ENCODE measurements around the gene IP6K3. TPM values are rescaled to one million over a fixed set of nuclear protein-coding genes. Genes with fewer than 3 reads are reported as not detected.

IP6K3 gene
- total and polyA plus RNA-seq, 5 donors from 2014 or later: not detected

DNA sequence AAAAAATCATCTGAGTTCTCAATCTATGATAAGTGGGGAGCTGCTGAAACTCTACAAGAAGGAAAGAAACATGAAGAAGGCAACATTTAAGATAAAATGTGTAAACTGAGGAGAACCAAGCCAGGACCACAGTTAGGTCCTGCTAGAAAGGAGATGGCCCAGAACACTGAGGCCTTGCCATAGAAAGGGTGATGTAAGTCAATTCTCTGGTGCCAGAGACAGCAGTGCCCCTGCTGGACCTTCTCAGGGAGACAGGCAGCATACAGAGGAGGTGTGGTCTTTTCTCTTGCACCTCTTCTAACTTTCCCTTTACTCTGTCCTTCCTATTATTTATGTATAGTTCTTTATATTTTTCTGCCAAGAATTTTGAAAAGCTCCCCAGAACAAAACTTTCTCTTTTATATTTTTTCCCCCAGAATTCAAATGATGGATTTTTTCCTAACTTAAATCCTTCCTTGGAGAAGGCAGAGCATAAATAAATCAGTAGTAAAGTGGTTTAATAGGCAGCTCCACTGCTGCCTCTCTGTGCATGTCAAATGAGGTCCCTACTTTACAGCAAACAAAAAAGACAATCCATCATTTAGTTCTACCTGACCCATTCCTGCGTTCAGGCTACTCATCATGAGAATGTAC lies 44.2 kb downstream of the IP6K3 start:
- H3K4me3 ChIP-seq (ENCODE audit: low read depth, low read length): no peak overlapping the region
- H3K36me3 Mint-ChIP-seq: peaks cover 8% of the 10 kb centered on the region
- peak overlapping the region in 2 of 3 donors; percentile 52 to 56 for H3K27ac Mint-ChIP-seq
- H3K27me3 Mint-ChIP-seq: no peaks in the 10 kb centered on the region
- no peaks in the 10 kb centered on the region for H3K9me3 ChIP-seq (ENCODE audit: control insufficient read depth in 2 of 2, low read length in 2 of 2)
- H3K9me3 Mint-ChIP-seq: no peaks in the 10 kb centered on the region
- H3K4me3 Mint-ChIP-seq: no peak overlapping the region
- peak; percentile 38 to 52 for ATAC-seq (ENCODE audit: low read depth in 2 of 2)
- DNase-seq: peak in 1 of 3 donors; percentile 47
- no peaks in the 10 kb centered on the region for H3K27me3 ChIP-seq (ENCODE audit: control insufficient read depth, insufficient read depth, low read length)
- peaks cover 7% of the 10 kb centered on the region for H3K4me1 ChIP-seq (ENCODE audit: control insufficient read depth, insufficient read depth, low read length, poor library complexity, severe bottlenecking)
- H3K27ac ChIP-seq (ENCODE audit: insufficient read depth, low read length, poor library complexity, severe bottlenecking): no peak overlapping the region
- H3K36me3 ChIP-seq (ENCODE audit: control insufficient read depth, insufficient read depth, low read length): peaks cover 12% of the 10 kb centered on the region
- H3K4me1 Mint-ChIP-seq: peaks cover 14 to 21% (median 14%) of the 10 kb centered on the region in 4 donors

DNA sequence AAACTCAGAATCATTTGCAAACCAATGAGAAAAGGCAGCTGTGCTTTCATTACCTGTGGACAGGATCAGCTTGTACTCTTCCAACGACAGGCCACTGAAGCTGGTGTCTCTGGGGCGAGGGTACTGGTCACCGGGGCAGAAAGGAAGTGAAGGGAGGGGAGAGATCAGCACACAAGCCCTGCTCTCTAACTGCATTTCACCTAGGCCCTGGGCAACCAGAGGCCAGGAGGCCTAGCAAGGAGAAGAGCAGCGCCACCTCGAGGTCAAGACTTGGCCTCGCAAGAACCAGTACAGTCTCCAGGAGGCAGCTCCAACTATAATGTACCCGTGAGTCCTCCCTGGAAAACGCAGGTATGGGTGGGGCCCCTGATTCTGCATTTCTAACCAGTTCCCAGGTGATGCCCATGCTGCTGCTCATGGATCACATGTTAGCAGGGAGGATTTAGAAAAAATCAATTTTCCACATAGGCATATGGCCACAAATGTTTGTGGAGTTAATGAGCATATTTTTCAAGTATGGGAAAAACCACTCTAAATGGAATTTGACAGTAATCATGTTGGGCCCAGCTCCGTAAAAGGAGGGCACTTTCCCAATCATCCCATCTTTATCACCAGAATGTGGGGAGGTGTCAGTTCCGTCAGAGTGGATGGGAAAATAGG lies 46.2 kb downstream of the IP6K3 start:
- H3K27ac ChIP-seq (ENCODE audit: insufficient read depth, low read length, poor library complexity, severe bottlenecking): peak overlapping the region; percentile 15
- peak overlapping the region in 2 of 3 donors; percentile 77 to 82 for H3K27ac Mint-ChIP-seq
- H3K36me3 Mint-ChIP-seq: peaks cover 14% of the 10 kb centered on the region

DNA sequence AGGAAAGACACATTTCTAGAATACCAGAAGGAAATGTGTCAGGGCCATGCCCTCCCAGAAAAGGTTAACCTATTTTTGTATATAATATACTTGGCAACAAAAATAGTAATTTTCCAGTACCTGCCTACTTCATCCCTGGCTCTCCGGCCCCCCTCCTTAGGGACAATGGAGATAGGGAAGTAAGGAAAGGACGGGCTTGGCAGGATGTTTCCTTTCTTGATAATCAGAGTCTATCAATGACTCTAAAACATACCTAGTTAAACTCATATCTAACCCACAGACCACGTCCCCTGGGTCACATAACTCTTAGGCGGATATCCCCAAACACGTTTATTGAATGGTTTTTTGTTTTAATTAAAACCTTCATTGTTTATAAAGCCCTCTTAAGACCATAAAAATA lies 47.0 kb downstream of the IP6K3 start:
- Mint-ChIP-seq H3K27ac (peak overlapping the region in 1 of 3 donors; percentile 77), H3K27me3 (no peaks in the 10 kb centered on the region), H3K9me3 (no peaks in the 10 kb centered on the region), H3K36me3 (peaks cover 14% of the 10 kb centered on the region), H3K4me1 (peaks cover 21 to 43% (median 27%) of the 10 kb centered on the region in 4 donors), H3K4me3 (no peak overlapping the region)
- DNase-seq: no peak
- Histone ChIP-seq H3K9me3 (ENCODE audit: control insufficient read depth in 2 of 2, low read length in 2 of 2) (no peaks in the 10 kb centered on the region), H3K4me3 (ENCODE audit: low read depth, low read length) (no peak overlapping the region), H3K4me1 (ENCODE audit: control insufficient read depth, insufficient read depth, low read length, poor library complexity, severe bottlenecking) (peaks cover 34% of the 10 kb centered on the region), H3K27ac (ENCODE audit: insufficient read depth, low read length, poor library complexity, severe bottlenecking) (peak overlapping the region; percentile 15), H3K36me3 (ENCODE audit: control insufficient read depth, insufficient read depth, low read length) (peaks cover 20% of the 10 kb centered on the region), H3K27me3 (ENCODE audit: control insufficient read depth, insufficient read depth, low read length) (no peaks in the 10 kb centered on the region)
- no peak for ATAC-seq (ENCODE audit: low read depth in 2 of 2)

More for the DNA sequence above, 46.2 kb downstream of the IP6K3 start:
- Mint-ChIP-seq H3K9me3 (no peaks in the 10 kb centered on the region), H3K4me1 (peaks cover 21 to 35% (median 25%) of the 10 kb centered on the region in 4 donors), H3K4me3 (peak overlapping the region in 1 of 4 donors; percentile 41), H3K27me3 (no peaks in the 10 kb centered on the region)
- Histone ChIP-seq H3K36me3 (ENCODE audit: control insufficient read depth, insufficient read depth, low read length) (peaks cover 17% of the 10 kb centered on the region), H3K4me1 (ENCODE audit: control insufficient read depth, insufficient read depth, low read length, poor library complexity, severe bottlenecking) (peaks cover 27% of the 10 kb centered on the region), H3K4me3 (ENCODE audit: low read depth, low read length) (no peak overlapping the region), H3K27me3 (ENCODE audit: control insufficient read depth, insufficient read depth, low read length) (no peaks in the 10 kb centered on the region), H3K9me3 (ENCODE audit: control insufficient read depth in 2 of 2, low read length in 2 of 2) (no peaks in the 10 kb centered on the region)
- peak; percentile 59 for ATAC-seq (ENCODE audit: low read depth in 2 of 2)
- peak; percentile 51 to 85 (median 66) for DNase-seq

DNA sequence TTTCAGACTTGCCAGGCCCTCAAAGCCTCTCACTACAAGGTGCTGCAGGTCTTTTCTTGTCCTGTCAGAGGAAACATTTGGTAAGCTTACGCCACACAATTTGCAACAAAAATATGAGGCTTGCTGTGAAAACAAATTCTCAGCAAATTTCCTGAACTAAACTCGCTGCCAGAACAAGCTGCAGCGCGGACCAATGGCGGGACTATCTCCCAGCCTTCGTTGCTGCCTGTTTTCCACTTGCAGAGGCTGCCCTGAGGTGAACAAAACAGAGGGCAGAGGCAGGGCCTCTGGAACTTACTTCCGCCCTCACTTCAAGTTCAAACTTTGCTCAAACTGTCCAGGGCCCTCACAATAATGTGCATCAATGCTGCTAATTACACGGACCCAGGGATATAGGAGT lies 47.6 kb downstream of the IP6K3 start:
- no peaks in the 10 kb centered on the region for H3K9me3 Mint-ChIP-seq
- Histone ChIP-seq H3K4me3 (ENCODE audit: low read depth, low read length) (no peak overlapping the region), H3K27me3 (ENCODE audit: control insufficient read depth, insufficient read depth, low read length) (no peaks in the 10 kb centered on the region), H3K27ac (ENCODE audit: insufficient read depth, low read length, poor library complexity, severe bottlenecking) (no peak overlapping the region), H3K4me1 (ENCODE audit: control insufficient read depth, insufficient read depth, low read length, poor library complexity, severe bottlenecking) (peaks cover 41% of the 10 kb centered on the region), H3K36me3 (ENCODE audit: control insufficient read depth, insufficient read depth, low read length) (peaks cover 22% of the 10 kb centered on the region), H3K9me3 (ENCODE audit: control insufficient read depth in 2 of 2, low read length in 2 of 2) (no peaks in the 10 kb centered on the region)
- H3K27ac Mint-ChIP-seq: peak overlapping the region; percentile 37 to 95 (median 77)
- ATAC-seq (ENCODE audit: low read depth in 2 of 2) (no peak), DNase-seq (no peak)
- no peak overlapping the region for H3K4me3 Mint-ChIP-seq
- H3K36me3 Mint-ChIP-seq: peaks cover 15% of the 10 kb centered on the region
- no peaks in the 10 kb centered on the region for H3K27me3 Mint-ChIP-seq
- peaks cover 23 to 49% (median 32%) of the 10 kb centered on the region in 4 donors for H3K4me1 Mint-ChIP-seq

DNA sequence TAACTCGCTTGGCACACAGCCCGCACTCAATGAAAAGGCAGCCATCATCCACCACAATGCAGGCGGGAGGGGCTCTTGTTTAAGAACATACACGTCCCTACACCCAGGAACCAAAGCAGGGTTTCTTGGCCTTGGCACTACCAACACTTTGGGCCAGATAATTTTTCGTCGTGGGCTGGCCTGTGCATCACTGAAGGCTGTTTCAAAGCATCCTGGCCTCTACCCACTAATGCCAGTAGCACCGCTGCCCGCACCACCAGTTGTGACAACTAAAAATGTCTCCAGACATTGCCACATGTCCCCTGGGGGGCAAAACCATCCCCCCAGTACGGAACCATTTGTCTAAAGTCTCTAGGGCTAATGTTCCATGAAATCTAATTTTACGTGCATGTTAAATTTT lies 48.2 kb downstream of the IP6K3 start:
- H3K27me3 Mint-ChIP-seq: no peaks in the 10 kb centered on the region
- peaks cover 26 to 54% (median 36%) of the 10 kb centered on the region in 4 donors for H3K4me1 Mint-ChIP-seq
- no peak overlapping the region for H3K27ac ChIP-seq (ENCODE audit: insufficient read depth, low read length, poor library complexity, severe bottlenecking)
- ATAC-seq (ENCODE audit: low read depth in 2 of 2) (no peak), DNase-seq (no peak)
- peaks cover 20% of the 10 kb centered on the region for H3K36me3 ChIP-seq (ENCODE audit: control insufficient read depth, insufficient read depth, low read length)
- H3K27me3 ChIP-seq (ENCODE audit: control insufficient read depth, insufficient read depth, low read length): no peaks in the 10 kb centered on the region
- no peak overlapping the region for H3K27ac Mint-ChIP-seq
- H3K4me3 Mint-ChIP-seq: no peak overlapping the region
- no peaks in the 10 kb centered on the region for H3K9me3 Mint-ChIP-seq
- peaks cover 19% of the 10 kb centered on the region for H3K36me3 Mint-ChIP-seq
- no peaks in the 10 kb centered on the region for H3K9me3 ChIP-seq (ENCODE audit: control insufficient read depth in 2 of 2, low read length in 2 of 2)
- no peak overlapping the region for H3K4me3 ChIP-seq (ENCODE audit: low read depth, low read length)
- peaks cover 47% of the 10 kb centered on the region for H3K4me1 ChIP-seq (ENCODE audit: control insufficient read depth, insufficient read depth, low read length, poor library complexity, severe bottlenecking)

DNA sequence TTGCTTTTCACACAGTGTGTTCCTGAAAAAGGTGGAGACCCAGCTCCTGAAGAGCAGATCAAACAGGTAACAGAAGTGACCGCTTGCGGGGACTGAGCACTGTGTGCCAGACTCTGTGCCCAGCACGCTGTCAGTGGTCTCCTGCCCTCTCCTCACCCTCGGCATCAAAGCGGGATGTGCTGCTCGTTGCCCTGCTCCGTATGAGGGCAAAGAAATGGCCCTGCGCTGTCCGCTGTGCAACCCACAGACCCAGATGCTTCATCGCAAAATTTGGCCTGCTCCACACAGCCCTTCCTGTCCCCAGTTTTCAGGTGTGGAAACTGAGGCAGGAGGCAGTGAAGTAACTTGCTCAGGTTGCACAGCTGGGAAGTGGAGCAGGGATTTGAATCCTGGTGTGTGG lies 48.9 kb downstream of the IP6K3 start:
- Histone ChIP-seq H3K9me3 (ENCODE audit: control insufficient read depth in 2 of 2, low read length in 2 of 2) (no peaks in the 10 kb centered on the region), H3K4me3 (ENCODE audit: low read depth, low read length) (no peak overlapping the region), H3K27ac (ENCODE audit: insufficient read depth, low read length, poor library complexity, severe bottlenecking) (peak overlapping the region; percentile 72), H3K36me3 (ENCODE audit: control insufficient read depth, insufficient read depth, low read length) (peaks cover 17% of the 10 kb centered on the region), H3K4me1 (ENCODE audit: control insufficient read depth, insufficient read depth, low read length, poor library complexity, severe bottlenecking) (peaks cover 53% of the 10 kb centered on the region), H3K27me3 (ENCODE audit: control insufficient read depth, insufficient read depth, low read length) (no peaks in the 10 kb centered on the region)
- peaks cover 27 to 60% (median 39%) of the 10 kb centered on the region in 4 donors for H3K4me1 Mint-ChIP-seq
- no peak for DNase-seq
- H3K27me3 Mint-ChIP-seq: no peaks in the 10 kb centered on the region
- peaks cover 19% of the 10 kb centered on the region for H3K36me3 Mint-ChIP-seq
- ATAC-seq (ENCODE audit: low read depth in 2 of 2): no peak
- no peaks in the 10 kb centered on the region for H3K9me3 Mint-ChIP-seq
- H3K4me3 Mint-ChIP-seq: no peak overlapping the region
- H3K27ac Mint-ChIP-seq: peak overlapping the region in 2 of 3 donors; percentile 97 to 98

DNA sequence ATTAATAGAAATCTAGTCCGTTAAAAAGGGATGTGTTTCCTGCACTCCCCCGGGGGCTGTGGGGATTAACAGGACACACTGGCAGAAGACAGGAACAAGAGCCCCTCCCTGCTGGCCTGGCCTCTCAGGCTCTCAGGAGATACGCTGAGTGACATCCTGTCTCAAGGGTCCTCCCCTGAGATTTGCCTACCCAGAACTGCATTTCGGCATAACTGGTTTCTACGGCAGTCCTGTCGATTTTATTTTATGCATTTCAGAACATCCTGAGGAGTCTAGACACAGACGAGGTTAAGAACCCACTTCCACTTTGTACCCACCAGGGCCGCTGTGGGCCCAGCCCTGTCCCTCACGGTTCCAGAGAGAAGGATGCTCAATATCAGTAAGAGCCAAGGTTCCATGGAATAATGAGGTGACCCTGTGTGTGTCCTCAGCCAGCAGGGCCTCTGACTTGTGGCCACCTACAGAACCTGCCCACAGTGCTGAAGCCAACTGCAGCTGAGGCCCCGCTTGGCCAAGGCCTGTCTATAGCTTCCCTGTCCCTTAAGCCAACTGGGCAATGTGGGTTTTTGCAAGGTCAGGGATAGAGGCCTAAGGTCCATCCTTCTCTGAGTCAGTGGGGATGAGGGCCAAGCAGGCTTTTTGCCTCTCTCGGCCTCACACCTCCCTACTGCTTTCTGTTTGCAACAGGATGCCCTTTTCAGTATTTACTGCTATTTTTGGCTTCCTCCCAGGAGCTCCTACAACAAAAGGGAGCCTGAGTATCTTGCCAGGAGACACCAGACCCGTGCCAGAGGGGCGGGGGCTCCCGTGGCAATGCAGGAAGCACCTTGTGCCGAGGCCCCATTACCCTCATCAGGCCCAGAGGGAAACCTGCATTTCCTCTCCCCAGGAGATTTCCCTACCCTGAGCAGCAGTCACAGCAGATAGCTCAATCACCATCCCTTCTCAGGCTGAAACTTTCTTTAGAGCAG lies 49.9 kb downstream of the IP6K3 start:
- Mint-ChIP-seq H3K27me3 (no peaks in the 10 kb centered on the region), H3K4me1 (peaks cover 25 to 68% (median 42%) of the 10 kb centered on the region in 4 donors), H3K4me3 (peak overlapping the region in 3 of 4 donors; percentile 68 to 80 (median 71)), H3K9me3 (no peaks in the 10 kb centered on the region), H3K27ac (peak overlapping the region; percentile 96 to 98 (median 97)), H3K36me3 (peaks cover 24% of the 10 kb centered on the region)
- ATAC-seq (ENCODE audit: low read depth in 2 of 2): peak; percentile 54 to 57
- H3K9me3 ChIP-seq (ENCODE audit: control insufficient read depth in 2 of 2, low read length in 2 of 2): no peaks in the 10 kb centered on the region
- H3K36me3 ChIP-seq (ENCODE audit: control insufficient read depth, insufficient read depth, low read length): peaks cover 19% of the 10 kb centered on the region
- H3K27me3 ChIP-seq (ENCODE audit: control insufficient read depth, insufficient read depth, low read length): no peaks in the 10 kb centered on the region
- peaks cover 63% of the 10 kb centered on the region for H3K4me1 ChIP-seq (ENCODE audit: control insufficient read depth, insufficient read depth, low read length, poor library complexity, severe bottlenecking)
- DNase-seq: peak in 2 of 3 donors; percentile 39 to 85
- H3K4me3 ChIP-seq (ENCODE audit: low read depth, low read length): no peak overlapping the region
- peak overlapping the region; percentile 72 for H3K27ac ChIP-seq (ENCODE audit: insufficient read depth, low read length, poor library complexity, severe bottlenecking)
